GM18870 (cell line): ENCODE measurements around the gene GNAQ.
"Not testable (repeated sequence)": the region's sequence is repeated elsewhere in the genome, so short reads cannot be mapped to it uniquely, and the experiment has no call there.

ENCODE experiments used
- ATAC-seq: cut with Tn5 transposase; IDR thresholded peaks from one replicate; pipeline ENCODE4 v1.9.1; 2021; ENCODE audit warnings: moderate library complexity; ENCODE audit not compliant: unreplicated experiment

Gene GNAQ

DNA sequence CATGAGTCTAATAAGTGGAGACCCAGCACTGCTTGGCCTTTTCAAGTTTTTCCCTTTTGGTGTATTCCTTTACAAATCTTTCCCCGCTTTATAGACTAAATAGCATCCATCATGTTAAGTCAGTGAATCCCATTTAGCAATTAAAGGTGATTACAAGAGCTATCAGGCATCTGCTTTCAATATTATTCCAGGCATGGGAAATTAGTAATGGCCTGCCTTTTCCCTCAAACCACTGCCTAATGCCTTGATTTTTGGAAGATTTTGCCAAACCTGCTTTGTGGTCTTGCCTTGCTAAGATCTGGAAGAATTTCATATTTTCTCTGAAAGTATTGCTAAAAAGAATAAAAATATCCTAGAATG, 280.6 kb downstream of the GNAQ start:
- no peak for ATAC-seq

DNA sequence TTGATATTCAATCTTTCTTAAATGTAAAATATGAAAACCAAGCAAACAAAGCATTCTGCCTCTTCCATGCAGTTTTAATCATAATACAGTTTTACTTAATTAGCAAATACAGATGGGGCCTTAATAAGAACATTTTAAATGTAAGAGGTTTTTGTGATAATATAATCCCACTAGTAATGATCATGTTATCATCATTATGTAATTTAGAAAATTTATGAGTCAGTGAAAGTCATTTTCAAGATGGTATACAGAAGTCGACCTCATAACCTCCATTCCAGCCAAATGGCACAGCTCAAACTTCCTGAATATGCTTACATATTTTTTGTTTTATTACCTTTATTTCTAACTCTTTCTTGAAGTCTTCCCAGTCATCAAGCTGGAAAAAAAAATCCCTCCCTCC, 281.3 kb downstream of the GNAQ start:
- no peak for ATAC-seq

DNA sequence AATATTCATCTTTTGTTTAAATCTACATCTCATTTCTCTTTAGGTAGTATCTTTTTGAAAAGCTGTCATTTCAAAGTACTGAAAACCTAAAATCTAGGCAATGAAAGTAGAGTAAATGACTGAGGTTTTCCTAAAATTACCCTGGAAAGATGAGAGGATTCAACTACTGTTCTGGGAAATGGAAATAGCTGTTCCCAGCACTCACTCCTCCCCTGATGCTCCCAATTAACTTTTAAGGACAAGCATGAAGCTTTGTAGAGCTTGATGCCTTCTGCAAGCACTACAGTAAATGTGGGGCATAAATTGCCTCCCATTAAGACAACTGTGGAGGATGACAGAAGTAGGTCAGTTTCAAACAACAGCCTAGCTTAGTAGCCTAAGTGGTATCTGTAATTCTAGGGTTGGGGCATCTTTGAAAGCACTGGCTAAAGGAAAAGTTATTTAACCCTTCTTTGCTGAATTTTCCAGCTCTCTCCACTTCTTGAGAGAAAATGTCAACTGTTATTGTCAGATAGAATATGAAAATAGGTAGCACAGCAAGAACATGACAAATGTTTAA, 283.3 kb downstream of the GNAQ start:
- ATAC-seq = no peak

DNA sequence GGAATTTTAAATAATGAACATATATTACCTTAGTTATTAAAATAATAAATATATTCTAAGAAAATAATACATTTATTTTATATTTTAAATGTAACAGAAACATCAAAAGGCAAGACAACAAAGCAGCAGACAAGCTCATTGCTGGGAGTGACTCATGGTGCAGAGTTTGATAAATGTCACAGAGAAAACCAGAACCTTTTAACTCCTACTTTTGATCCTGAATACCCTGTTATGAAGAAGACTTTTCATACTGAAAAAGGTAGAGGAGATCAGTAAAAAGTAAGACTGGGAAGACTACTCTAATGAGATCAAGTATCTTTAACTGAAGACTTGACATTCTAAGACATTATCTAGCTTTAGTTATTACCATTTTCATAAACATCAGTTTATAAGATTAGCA, 284.4 kb downstream of the GNAQ start:
- ATAC-seq = no peak

DNA sequence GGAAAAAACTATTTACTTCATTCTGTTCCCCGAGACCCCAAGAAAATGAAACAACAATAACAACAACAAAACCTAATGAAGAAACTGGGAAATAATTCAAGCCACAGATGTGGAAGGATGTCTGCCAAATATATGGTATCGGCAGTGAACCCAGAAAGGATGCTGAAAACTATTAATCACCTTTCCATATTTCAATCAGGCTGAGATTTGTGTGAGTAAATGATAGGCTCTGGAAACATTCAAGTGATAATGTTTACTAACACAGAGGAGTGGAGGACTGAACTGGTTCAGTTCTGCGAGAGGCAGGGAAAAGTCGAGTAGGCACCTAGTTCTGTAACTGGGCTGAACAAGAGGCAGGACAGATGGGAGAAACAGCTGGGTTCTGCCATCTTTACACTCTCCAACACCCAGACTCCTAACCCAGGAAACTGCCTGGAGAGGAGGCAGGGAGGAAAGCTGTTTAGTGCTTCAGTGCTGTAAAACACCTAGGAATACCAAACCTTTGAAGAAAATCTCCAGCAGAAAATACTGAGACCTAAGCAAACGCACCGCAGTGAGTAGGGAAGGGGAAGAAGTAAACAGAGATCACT, 286.7 kb downstream of the GNAQ start:
- ATAC-seq = no peak

DNA sequence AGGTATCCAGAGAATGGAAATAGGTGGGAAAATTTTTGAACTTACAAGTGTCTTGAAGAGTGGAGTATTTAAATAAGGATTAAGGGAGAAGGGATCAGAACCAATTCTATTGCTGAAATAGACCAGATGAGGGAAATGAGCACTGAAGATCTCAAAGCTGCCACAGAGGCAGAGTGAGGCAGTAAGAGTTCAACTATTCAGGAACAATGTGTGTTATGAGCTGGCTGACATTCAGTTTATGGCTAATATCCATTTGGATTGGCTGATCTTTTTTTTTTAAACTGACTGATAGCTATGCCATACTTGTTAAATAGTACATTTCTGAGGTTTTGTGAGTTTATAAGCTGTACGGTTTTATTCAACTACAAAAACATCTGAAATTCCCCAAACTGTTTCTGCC, 288.2 kb downstream of the GNAQ start:
- ATAC-seq = no peak

DNA sequence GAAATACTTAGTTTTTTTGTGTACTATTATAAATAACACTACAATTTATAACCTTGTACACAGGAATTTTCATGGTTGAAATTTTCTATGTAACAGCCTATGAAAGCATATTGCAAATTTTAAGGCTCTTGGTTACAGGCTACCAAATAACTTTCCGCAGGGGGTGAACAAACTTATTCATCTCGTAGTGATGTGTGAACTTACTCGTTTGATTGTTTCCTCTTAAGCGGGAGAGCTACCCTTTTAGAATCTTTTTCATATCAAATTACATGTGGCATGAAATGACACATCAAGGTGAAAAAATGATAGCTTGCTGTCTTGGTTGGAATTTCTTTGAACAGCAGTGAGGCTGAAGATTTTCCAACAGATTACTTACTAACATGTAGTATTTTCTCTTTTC, 292.7 kb downstream of the GNAQ start:
- ATAC-seq = no peak

DNA sequence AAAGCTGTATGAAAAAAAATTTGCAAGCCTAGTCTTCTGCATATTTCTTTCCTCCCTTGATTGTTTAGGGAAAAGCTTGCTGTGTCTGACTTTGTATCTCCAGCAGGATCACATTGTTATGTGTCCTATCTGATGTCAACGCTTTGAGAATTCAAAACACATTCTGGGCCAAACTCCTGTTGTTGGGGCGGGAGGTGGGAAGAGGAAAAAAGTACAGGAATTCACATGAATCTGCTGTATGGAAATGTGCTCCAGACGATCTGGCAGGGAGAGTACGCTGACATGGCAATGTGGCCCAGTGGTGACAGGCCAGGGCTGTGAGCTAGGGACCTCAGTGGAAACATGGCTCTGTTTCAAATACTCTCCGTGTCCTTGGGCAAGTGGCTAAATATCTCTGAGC, 296.1 kb downstream of the GNAQ start:
- ATAC-seq = no peak

DNA sequence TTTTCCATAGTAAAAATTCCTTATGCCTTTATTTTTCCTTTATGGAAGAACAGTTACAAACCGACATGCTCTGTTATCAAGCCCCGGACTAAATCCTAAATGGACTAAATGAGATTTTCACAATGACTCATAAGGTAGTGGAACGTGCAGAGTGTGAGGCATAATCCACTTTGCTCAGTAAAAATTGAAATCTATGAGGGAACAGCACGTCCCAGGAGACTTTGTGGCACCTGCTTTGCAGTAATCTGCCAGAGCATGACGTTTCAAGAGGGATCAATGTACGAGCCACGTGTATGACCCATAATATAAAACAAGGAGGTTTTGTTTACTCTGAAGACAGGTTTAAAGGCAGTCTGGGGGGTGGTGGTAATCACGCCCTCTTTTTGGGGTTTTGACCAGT, 299.7 kb downstream of the GNAQ start:
- peak; percentile 64 for ATAC-seq

DNA sequence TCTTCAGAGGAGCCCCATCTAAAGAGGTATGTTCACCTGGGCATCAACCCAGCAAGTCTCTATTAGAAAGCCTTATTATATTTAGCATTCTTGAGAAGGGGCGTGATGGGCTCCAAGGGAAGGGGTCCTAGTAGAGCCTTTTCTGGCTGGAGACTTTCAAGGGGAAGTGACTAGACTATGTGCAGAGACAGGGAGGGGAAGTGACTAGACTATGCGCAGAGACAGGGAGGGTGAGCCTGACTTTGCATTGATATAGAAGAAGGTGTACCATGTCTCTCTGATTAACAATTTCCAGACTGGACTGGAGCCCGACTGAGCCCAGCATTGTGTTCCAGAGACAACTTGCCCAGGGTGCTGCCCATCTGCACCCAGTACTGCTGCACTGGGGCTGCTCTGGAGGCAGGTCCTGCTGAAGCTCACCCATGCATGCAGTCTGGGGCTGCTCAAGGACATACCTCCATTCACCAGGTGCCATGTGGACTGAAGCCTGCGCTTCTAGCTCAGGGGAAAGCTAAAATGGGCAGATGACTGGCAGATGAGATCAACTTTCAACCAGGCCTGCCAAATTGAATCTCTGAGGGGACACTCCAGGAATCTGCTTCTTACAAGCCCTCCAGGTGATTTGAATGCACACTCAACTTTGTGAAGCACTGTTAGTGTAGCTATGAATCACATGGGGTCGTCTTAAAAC, 300.5 kb downstream of the GNAQ start:
- no peak for ATAC-seq

DNA sequence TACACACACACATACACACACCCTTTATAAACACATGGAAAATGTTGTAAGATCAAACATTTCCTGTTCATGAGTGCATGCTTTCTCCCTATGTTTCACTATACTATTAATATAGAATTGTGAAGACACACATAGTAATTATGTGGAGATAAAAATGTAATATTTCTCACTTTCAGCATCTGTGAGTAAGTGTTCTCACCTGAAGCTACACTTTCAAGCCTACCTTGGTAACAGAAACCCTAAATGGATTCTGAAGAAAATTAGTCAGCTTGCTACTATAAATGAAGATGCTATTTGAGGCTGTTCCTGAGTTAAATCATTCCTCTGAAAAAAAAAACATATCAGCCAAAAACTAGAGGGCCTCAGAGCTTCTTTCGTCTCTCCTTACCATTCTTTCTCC, 302.4 kb downstream of the GNAQ start:
- ATAC-seq = no peak

DNA sequence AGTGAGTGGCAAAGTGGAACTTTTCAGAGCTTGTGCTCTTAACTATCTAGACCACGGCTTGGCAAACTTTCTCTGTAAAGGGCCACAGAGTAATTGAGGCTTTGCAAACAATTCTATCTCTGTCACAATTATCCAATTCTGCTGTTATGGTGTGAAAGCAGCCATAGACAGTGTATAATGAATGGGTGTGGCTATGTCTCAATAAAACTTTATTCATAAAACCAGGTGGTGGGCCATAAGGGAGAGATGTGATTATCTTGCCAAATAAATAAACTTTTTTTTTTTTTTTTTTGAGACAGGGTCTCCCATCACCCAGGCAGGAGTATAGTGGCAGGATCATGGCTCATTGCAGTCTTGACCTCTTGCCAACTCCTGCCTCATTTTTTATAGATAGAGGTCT, 304.8 kb downstream of the GNAQ start:
- ATAC-seq = no peak

DNA sequence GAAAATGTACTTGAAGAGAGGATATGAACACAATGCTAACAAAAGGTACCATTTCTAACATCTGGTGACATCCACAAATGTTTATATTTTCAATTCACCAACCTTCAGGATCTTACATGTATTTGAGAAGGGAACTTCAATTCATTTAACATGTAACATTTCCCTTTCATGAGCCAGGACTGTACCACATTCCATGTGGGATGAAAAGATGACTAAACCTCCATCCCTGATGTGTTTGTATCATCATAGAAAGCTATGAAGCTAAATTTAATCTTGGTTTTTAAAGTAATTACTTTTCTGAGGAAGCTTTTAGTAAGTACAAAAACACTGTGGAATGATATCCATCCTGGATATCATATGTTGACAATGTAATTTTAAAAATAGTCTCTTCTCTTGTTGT, 305.3 kb downstream of the GNAQ start:
- no peak for ATAC-seq

DNA sequence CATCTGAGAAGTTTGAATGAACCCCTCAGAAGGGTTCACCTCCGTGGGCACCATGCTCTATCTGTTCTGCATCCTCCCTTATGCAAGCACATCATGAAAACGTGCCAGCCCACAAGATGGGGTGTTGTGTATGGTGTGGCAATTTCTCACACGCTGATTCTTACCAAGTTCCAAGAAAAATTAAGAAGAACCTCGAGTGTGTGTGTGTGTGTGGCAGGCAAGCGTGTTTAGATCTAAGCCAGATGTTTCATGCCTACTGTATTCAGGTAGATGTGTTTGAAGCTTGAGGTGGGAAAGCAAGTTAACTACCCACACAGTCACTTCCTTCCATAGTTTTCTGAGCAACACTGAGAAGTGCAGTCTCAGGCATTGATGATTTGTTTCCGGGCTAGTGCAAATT, 305.8 kb downstream of the GNAQ start:
- no peak for ATAC-seq

DNA sequence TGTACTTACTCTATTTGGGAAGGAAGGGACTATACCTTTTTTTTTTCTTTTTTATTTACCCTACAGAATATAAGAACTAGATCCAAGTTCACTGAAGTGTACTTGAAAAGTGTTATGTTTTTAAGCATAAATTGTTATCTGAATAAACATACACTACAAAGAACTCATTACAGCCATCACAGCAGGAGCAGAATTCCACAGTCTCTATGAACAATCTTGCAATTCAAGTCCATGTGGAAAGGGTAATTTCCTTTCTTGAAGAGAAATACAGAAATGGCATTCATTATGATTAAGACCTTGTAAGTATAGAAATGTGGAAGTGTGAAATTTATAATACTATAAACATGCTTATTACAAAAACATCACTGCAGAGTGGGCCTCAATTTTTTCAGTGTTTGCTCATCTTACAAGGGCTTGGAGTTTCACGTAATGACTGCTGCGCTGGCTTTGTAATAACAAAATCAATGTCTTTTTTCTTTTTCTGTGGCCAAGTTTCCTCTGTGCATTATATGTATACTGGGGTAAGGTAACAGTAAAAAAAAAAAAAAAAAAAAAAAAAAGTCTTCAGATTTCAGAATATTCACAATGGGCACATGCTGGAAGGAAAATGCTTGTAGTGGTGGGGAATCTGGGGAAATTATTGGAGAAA, 306.4 kb downstream of the GNAQ start:
- ATAC-seq = no peak

DNA sequence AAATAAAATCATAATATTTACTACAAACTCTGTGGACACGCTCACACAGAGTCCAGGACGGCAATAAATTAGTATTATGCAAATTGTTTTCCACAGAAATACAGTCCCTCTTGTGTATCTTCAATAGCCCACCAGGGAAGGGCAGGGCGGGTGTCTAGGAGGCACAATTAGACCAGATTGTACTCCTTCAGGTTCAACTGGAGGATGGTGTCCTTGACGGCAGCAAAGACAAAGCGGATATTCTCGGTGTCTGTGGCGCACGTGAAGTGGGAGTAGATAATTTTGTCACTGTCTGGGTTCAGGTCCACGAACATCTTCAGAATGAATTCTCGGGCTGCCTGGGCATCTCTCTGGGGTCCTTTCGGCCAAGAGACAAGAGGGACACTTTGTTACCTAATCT, 310.5 kb downstream of the GNAQ start:
- ATAC-seq = not testable (repeated sequence)

DNA sequence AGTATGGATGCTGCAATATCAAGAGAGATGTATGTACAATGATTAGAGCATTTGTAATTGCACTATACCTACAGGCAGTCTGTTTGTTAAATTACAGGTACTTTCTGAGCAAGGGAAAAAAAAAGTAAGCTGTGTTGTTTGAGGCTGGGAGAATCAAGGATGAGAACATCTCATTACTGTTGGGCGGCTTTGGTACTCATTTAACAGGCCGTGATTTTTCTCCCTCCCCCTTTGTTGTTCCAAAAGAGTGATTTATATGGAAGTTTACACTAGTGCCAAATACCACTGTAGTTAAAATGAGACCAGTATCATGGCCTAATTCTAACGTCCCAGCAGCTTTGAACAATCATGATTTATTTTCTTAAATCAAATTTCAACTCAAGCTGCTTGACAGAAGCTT, 312.3 kb downstream of the GNAQ start:
- ATAC-seq = no peak

DNA sequence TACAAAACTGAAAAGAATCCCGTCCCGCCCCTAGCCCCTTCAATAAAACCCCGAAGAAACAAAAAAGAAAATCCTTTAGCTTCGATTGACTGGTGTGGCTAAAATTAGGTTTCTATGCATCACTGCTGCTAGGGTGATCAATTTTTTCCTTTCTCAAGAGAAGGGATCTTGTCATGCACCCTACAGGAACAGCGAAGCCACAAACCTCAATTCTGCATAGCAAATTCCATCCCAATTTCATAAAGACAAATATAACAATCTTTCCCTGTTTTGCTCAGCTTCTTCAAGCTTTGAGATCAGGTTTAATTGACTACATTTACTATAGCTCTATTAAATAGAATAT, 313.3 kb downstream of the GNAQ start:
- not testable (repeated sequence) for ATAC-seq

DNA sequence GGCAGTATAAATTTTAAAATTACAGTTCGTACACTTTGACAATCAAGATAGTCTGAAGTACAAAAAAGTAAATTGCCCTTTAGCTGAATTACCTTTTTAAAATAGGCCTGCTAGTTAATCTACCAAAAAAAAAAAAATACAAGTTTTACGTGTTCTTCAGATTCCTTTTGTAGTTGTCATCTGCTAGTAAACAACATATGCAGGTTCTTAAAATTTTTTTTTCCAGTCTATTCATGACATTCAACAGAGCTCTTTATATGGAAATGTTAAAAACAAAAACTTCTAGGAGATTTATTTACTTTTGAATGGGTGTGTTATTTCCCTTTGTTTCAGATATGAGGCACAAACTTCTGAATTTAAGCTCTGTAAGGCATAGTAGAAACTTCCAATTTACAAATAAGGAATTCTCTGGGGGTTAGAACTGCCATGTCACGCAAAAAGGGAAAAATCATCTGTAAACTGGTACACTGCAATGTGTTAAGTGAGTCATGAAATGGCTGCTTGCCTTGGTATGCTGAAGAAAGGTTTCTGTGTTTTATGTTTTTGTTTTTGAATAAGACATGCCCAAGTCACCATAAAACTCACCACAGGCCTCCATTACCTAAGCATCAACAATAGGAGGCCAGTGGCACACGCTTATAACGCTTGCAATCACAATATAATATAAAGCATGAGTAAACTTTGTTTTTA, 313.9 kb downstream of the GNAQ start:
- not testable (repeated sequence) for ATAC-seq

DNA sequence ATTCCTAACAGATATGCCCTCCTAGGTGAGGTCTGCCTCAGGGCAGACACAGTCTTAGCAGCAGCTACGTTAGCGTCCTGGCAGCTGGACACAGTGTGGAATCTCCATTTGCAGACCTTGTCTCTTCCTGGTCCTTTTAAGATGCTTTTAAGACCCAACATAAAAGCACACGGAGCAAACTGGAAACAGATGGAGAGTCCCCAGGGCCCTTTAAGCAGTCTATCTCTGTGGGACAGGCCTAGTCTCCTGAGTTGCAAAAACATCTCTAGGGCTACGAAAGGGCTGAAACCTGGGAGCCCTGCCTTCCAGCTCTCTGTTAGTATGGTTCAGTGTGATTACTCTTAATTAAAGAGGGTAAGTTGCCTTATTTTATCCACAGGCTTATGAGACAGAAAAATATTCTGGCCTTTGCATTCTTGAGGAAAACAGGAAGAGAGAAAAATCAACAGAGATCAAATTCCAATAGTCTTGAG, 317.5 kb downstream of the GNAQ start:
- ATAC-seq = no peak

DNA sequence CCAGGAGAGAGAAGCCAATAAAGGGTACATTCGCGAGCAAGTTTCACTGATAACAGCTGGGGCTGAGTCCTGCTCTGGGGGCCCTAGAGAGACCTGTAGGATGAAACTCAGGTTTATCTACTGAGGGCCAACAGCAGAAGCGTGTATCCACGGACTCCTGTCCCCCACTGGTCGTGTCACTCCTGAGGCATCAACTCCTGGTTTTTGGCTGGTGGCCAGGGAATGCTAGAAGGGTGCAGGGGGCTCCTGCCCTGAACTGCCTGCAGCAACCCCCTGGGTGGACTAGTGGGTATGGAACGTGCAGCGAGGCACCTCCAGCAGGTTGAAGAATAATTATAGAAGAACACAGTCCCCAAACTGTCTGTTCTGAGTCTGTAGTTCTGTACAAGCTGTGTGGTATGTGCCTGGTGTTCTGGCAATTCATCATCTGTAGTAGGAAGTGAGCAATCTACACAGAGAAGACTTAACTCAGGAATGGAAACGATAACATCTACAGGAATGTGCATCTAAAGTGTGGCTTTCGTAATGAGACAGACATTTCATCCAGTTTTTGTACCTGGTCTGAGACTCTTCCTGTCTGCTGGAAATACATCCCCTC, 319.0 kb downstream of the GNAQ start:
- ATAC-seq = no peak
